A549 treated with Mapracorat at 1 μM for 4 hours (cell line): ENCODE data around the gene ZBTB12. TPM values are rescaled to one million over a fixed set of nuclear protein-coding genes. Genes with fewer than 3 reads are reported as not detected.

Experiments
- total RNA-seq: library from RNA; stranded (reverse); fragments of 200-300 nt; extraction: Qiagen RNA extraction; gene quantifications from 5 replicates; pipeline ENCODE4 v1.2.3, GENCODE V29; 2022

Gene ZBTB12, protein sequence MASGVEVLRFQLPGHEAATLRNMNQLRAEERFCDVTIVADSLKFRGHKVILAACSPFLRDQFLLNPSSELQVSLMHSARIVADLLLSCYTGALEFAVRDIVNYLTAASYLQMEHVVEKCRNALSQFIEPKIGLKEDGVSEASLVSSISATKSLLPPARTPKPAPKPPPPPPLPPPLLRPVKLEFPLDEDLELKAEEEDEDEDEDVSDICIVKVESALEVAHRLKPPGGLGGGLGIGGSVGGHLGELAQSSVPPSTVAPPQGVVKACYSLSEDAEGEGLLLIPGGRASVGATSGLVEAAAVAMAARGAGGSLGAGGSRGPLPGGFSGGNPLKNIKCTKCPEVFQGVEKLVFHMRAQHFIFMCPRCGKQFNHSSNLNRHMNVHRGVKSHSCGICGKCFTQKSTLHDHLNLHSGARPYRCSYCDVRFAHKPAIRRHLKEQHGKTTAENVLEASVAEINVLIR
- total RNA-seq: 2.4 to 4.1 TPM (median 3.7 TPM) in 5 replicates

DNA sequence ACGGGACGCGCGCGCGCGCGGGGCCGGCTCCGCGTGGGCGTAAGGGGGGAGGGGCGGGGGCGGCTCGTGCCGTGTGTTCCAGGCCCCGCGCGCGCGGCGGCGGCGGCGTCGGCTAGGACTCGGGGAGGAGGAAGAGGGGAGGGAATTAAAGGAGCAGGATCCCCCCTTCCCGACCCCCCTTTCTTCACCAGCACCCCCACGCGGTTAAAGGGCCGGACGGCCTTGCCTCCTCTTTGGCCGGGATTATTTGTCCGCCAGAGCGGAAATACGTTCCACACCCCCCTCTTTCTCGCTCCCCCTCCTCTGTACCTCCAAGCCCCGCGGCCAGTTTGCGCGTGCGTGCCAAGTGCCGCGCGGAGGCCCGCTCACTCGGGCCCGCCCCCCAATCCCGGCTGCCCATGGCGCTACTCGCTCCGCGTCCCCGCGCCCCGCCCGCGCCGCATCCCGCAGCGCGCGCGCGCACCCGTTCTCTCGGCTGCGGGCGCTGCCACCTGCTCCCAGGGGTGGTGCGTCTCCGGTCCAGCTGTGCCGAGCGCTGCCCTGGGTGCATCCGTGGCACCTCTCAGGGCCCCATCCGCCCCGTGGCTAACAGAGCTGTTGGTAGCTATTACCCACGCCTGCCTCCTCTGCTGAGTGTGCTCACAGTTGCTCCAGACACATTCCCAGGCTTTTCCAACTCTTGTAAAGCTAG, at the start of gene ZBTB12:
Gene ZBTB12 (minus strand): TSS at position 134 of the 691 bp plus-strand sequence. CDS start 781 bp downstream, outside the sequence.

DNA sequence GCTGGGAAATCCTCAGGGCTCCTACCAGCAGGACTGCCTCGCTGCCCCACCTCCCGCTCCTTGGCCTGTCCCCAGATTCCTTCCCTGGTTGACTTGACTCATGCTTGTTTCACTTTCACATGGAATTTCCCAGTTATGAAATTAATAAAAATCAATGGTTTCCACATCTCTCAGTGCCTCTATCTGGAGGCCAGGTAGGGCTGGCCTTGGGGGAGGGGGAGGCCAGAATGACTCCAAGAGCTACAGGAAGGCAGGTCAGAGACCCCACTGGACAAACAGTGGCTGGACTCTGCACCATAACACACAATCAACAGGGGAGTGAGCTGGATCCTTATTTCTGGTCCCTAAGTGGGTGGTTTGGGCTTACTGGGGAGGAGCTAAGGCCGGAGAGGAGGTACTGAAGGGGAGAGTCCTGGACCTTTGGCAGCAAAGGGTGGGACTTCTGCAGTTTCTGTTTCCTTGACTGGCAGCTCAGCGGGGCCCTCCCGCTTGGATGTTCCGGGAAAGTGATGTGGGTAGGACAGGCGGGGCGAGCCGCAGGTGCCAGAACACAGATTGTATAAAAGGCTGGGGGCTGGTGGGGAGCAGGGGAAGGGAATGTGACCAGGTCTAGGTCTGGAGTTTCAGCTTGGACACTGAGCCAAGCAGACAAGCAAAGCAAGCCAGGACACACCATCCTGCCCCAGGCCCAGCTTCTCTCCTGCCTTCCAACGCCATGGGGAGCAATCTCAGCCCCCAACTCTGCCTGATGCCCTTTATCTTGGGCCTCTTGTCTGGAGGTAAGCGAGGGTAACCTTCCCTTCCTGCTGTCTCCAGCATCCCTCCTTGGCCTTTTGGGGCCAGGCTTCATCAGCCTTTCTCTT, 43.9 kb upstream of the ZBTB12 start, which contains the start of gene CFB:
Gene CFB (plus strand): TSS at position 589 of the 863 bp plus-strand sequence. CDS start 127 bp downstream, at position 716.

DNA sequence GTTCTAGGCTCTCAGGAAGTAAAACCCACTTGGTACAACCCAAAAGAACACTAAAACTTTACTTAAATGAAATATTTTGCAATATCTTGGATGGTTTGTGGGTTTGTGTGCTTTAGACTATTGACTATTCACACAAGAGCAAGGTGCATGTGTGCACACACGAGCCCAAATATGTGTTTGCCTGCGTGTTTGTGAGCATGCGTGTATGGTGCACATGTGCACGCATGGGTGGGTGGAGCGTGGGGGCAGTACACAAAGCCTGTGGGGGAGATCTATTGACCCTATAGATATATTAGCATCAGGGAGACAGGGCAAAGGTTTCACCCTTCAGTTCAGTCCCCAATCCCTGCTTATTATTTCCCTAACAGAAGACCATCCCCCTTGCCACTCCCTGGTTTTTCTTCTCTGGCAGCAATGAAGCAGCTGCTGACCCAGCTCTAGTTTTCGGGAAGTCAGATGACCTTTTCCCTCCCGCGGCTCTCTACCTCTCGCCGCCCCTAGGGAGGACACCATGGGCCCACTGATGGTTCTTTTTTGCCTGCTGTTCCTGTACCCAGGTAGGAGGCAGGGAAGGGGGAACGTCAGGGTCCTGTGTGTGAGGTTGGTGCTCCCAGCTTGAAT, 25.5 kb upstream of the ZBTB12 start, which contains the start of gene C2:
Gene C2 (plus strand): TSS at position 476 of the 621 bp plus-strand sequence. CDS start 36 bp downstream, at position 512.

DNA sequence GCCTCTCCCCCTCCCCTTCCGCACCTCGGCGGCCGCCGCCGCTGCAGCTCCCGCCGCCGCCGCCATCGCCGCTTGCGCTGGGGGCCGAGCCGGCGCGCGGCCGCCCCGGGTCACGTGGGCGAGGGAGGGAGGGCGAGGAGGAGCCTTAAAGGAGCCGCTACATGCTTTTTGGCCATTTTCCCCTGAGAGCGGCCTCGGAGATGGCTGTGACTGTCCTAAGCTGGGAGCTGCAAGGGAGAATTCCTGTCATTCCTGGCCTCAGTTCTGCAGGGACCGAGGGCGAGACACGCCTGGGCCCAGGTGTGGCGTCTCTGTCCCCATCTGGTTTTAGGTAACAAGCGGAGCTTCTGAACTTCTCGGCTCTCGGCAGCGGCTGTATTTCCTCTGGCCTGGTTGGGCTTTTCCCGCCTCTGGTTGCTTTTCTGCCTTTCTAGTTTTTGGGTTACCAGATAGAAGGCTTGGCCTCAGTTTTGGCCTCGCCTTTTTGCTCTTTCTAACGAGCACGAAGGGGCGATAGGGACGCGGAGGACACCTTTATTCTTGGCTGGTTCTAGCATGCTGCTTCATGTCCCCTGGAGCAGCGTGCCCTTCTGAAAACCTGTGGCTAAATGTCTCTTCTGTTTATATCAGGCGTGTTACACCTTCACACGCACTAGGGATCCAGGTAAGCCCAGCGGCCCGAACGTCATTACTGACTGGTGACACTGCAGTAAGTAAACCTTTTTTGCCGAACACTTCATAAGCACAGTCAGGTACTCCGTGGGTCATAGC, 4.1 kb downstream of the ZBTB12 start, which contains the start of gene EHMT2:
Gene EHMT2 (minus strand): TSS at position 87 of the 771 bp plus-strand sequence. CDS start 21 bp downstream, at position 66.

DNA sequence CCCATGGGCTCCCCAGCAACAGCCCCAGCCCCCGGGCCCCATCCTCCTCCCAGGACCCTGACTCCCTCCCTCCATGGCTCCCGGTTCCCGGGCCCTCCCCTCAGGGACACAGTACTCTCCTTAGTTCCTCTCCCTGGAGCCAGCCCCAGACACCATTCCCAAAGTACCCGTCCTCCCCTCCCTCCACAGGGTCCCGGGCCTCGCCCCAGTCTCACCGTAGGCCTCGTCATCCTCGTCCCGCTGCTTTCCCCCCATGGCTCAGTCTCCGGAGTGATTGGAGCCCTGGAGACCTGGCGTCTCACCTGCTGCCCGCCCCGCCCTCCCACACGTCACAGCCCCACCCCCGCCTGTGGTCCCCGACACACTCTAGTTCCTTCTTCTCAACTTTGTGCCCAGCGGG, 23.2 kb downstream of the ZBTB12 start, which contains the start of gene SLC44A4:
Gene SLC44A4 (minus strand): TSS at position 272 of the 400 bp plus-strand sequence. CDS start 17 bp downstream, at position 255.

DNA sequence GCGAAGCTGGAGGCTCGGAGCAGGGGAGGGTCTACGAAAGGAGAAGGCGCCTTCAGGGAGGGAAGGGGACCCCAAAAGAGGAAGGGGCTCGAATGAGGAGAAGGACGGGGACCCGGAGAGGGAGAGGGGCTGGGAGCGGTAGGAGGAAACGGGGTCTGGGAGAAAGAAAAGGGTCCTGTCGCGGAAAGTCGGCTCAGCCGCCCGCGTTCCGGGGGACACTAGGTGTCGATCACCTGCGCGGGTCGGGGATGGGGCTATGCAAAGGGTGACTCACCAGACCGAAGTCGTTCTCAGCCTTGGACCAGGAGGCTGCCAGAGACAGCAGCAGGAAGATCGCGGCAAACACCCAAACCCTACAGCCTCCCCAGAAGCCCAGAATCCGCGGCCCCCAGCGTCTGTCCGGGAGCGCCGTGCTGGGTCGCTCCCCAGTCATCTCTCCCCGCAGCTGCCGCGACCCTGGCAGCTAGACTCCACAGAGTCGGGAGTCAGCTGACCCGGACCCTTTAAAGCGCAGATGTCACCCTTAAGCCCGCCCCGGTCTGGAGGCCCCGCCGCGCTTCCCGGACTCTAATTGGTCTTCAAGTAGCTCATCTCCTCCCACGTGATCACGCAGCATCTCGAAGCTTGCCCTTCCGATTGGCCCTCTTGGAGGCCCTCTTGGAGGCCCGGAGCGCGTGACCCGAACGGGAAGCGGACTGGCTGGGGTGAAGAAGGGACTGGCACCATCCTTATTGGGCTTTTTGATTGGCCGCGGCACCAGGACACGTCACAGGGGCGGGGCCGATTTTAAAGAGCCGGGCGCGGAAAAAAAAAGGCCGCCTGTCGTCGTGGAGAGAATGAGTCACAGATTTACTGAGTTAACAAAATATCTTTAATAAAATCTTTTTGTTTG, 39.3 kb downstream of the ZBTB12 start, which contains the start of gene NEU1:
Gene NEU1 (minus strand): TSS at position 478 of the 892 bp plus-strand sequence. CDS start 45 bp downstream, at position 433.

Other genes with a start within 250 kb of the ZBTB12 start
- gene BAG6, start 249.4 kb downstream of the ZBTB12 start, total RNA-seq: 106 to 148 TPM (median 138 TPM) in 5 replicates
- 2.8 to 3.7 TPM (median 2.9 TPM) in 5 replicates for gene APOM, start 246.2 kb downstream of the ZBTB12 start, total RNA-seq
- 11.1 to 12.4 TPM (median 11.6 TPM) in 5 replicates for gene C6orf47, start 241.3 kb downstream of the ZBTB12 start, total RNA-seq
- 10.2 to 12.1 TPM (median 11.4 TPM) in 5 replicates for gene GPANK1, start 237.1 kb downstream of the ZBTB12 start, total RNA-seq
- gene CSNK2B, start 236.0 kb downstream of the ZBTB12 start, total RNA-seq: 167 to 177 TPM (median 171 TPM) in 5 replicates
- 2.1 to 5.7 TPM (median 3.8 TPM) in 5 replicates for gene LY6G5B, start 232.1 kb downstream of the ZBTB12 start, total RNA-seq
- 0.92 to 1.6 TPM (median 1.1 TPM) in 5 replicates for gene LY6G5C, start 221.0 kb downstream of the ZBTB12 start, total RNA-seq
- gene ABHD16A, start 198.8 kb downstream of the ZBTB12 start, total RNA-seq: 11.3 to 19.8 TPM (median 18.4 TPM) in 5 replicates
- not detected in 5 replicates for gene LY6G6F, start 195.2 kb downstream of the ZBTB12 start, total RNA-seq
- gene LY6G6D, start 186.7 kb downstream of the ZBTB12 start, total RNA-seq: not detected in 5 replicates
- 0.21 to 0.24 TPM (median 0.23 TPM) in 3 of 5 replicates, not detected in the others for gene LY6G6C, start 180.3 kb downstream of the ZBTB12 start, total RNA-seq
- gene MPIG6B, start 178.7 kb downstream of the ZBTB12 start, total RNA-seq: not detected in 5 replicates
- 28.3 to 32.5 TPM (median 31.8 TPM) in 5 replicates for gene DDAH2, start 172.8 kb downstream of the ZBTB12 start, total RNA-seq
- gene CLIC1, start 165.6 kb downstream of the ZBTB12 start, total RNA-seq: 471 to 496 TPM (median 485 TPM) in 5 replicates
- gene MSH5, start 162.1 kb downstream of the ZBTB12 start, total RNA-seq: 11.8 to 15.5 TPM (median 13.1 TPM) in 5 replicates
- gene SAPCD1, start 139.4 kb downstream of the ZBTB12 start, total RNA-seq: 2.6 to 5.2 TPM (median 4.3 TPM) in 5 replicates
- 0.72 to 2.2 TPM (median 1.4 TPM) in 5 replicates for gene VWA7, start 124.8 kb downstream of the ZBTB12 start, total RNA-seq
- 45.6 to 60.9 TPM (median 53.8 TPM) in 5 replicates for gene VARS1, start 106.3 kb downstream of the ZBTB12 start, total RNA-seq
- gene LSM2, start 95.1 kb downstream of the ZBTB12 start, total RNA-seq: 51.0 to 62.8 TPM (median 60.8 TPM) in 5 replicates
- 1.3 to 1.8 TPM (median 1.5 TPM) in 5 replicates for gene HSPA1L, start 86.8 kb downstream of the ZBTB12 start, total RNA-seq
- gene HSPA1A, start 86.5 kb downstream of the ZBTB12 start, total RNA-seq: 132 to 252 TPM (median 194 TPM) in 5 replicates
- 89.4 to 177 TPM (median 151 TPM) in 5 replicates for gene HSPA1B, start 74.3 kb downstream of the ZBTB12 start, total RNA-seq
- gene NEU1, start 39.3 kb downstream of the ZBTB12 start, total RNA-seq: 21.6 to 33.6 TPM (median 26.8 TPM) in 5 replicates
- gene SLC44A4, start 23.1 kb downstream of the ZBTB12 start, total RNA-seq: 0.15 TPM in 1 of 5 replicates, not detected in the others
- 19.9 to 30.0 TPM (median 29.0 TPM) in 5 replicates for gene EHMT2, start 4.4 kb downstream of the ZBTB12 start, total RNA-seq
- gene C2, start 25.6 kb upstream of the ZBTB12 start, total RNA-seq: 0.26 to 0.46 TPM (median 0.31 TPM) in 5 replicates
- gene CFB, start 44.0 kb upstream of the ZBTB12 start, total RNA-seq: 1.9 to 2.3 TPM (median 2.0 TPM) in 5 replicates
- 76.0 to 93.4 TPM (median 77.7 TPM) in 5 replicates for gene NELFE, start 56.9 kb upstream of the ZBTB12 start, total RNA-seq
- gene SKIC2, start 57.1 kb upstream of the ZBTB12 start, total RNA-seq: 19.7 to 26.3 TPM (median 23.2 TPM) in 5 replicates
- 10.3 to 13.3 TPM (median 11.0 TPM) in 5 replicates for gene DXO, start 70.1 kb upstream of the ZBTB12 start, total RNA-seq
- gene C4A, start 80.0 kb upstream of the ZBTB12 start, total RNA-seq: 0.97 to 1.7 TPM (median 1.4 TPM) in 5 replicates
- gene C4B, start 112.7 kb upstream of the ZBTB12 start, total RNA-seq: 0.69 to 1.5 TPM (median 1.3 TPM) in 5 replicates
- not detected in 5 replicates for gene CYP21A2, start 136.3 kb upstream of the ZBTB12 start, total RNA-seq
- gene TNXB, start 207.3 kb upstream of the ZBTB12 start, total RNA-seq: 0.32 to 0.76 TPM (median 0.50 TPM) in 5 replicates
- 26.5 to 36.2 TPM (median 33.1 TPM) in 5 replicates for gene ATF6B, start 226.2 kb upstream of the ZBTB12 start, total RNA-seq
- gene FKBPL, start 228.2 kb upstream of the ZBTB12 start, total RNA-seq: 6.1 to 9.0 TPM (median 7.2 TPM) in 5 replicates
- gene PRRT1, start 249.9 kb upstream of the ZBTB12 start, total RNA-seq: 0.33 to 1.5 TPM (median 0.63 TPM) in 5 replicates